Astrocyte (in vitro differentiated cells and primary cell): ENCODE data around the gene SLC38A6. TPM values are rescaled to one million over a fixed set of nuclear protein-coding genes. Genes with fewer than 3 reads are reported as not detected.

Source experiments
- DNase-seq: peaks from one replicate; pipeline ENCODE4 v3.0.0-alpha.2; 2010; ENCODE audit warnings: low read depth
- FAIRE-seq: peaks from 2 replicates; lab custom pipeline; 2011; peaks lifted over from hg19 to GRCh38; lab: Jason Lieb, UNC
- H2AFZ ChIP-seq: 2 replicates; pipeline ENCODE4 v1.6.0; 2012; ENCODE audit warnings: low read depth, low read length, inconsistent platforms
- H3K27ac ChIP-seq: 2 replicates; pipeline ENCODE4 v1.5.1; 2011; ENCODE audit warnings: low read depth, low read length, inconsistent platforms
- H3K27me3 ChIP-seq: 2 replicates; pipeline ENCODE4 v1.6.0; 2011; ENCODE audit warnings: low read length, inconsistent platforms; ENCODE audit not compliant: insufficient read depth
- H3K36me3 ChIP-seq: 2 replicates; pipeline ENCODE4 v1.5.1; 2011; ENCODE audit warnings: low read length, inconsistent platforms; ENCODE audit not compliant: insufficient read depth
- H3K4me1 ChIP-seq: 2 replicates; pipeline ENCODE4 v1.5.1; 2011; ENCODE audit warnings: low read length, inconsistent platforms; ENCODE audit not compliant: insufficient read depth
- H3K4me2 ChIP-seq: 2 replicates; pipeline ENCODE4 v1.6.0; 2012; ENCODE audit warnings: low read length, inconsistent platforms
- H3K4me3 ChIP-seq: 2 replicates; pipeline ENCODE4 v1.5.1; 2011; ENCODE audit warnings: low read depth, mild to moderate bottlenecking, low read length, inconsistent platforms; ENCODE audit not compliant: insufficient read depth
- H3K79me2 ChIP-seq: 2 replicates; pipeline ENCODE4 v1.6.0; 2012; ENCODE audit warnings: mild to moderate bottlenecking, low read length, inconsistent platforms; ENCODE audit not compliant: insufficient read depth
- H3K9ac ChIP-seq: 2 replicates; pipeline ENCODE4 v1.6.0; 2012; ENCODE audit warnings: mild to moderate bottlenecking, low read length, inconsistent platforms
- H3K9me3 ChIP-seq: 2 replicates; pipeline ENCODE4 v1.5.1; 2012; ENCODE audit warnings: low read depth, mild to moderate bottlenecking, low read length, inconsistent platforms; ENCODE audit not compliant: insufficient read depth
- H4K20me1 ChIP-seq: 2 replicates; pipeline ENCODE4 v1.6.0; 2012; ENCODE audit warnings: low read length, inconsistent platforms; ENCODE audit not compliant: insufficient read depth
- H3K27ac Mint-ChIP-seq: one replicate; pipeline ENCODE4 v1.8.0; 2021; ENCODE audit warnings: mild to moderate bottlenecking, mixed read lengths; ENCODE audit not compliant: unreplicated experiment
- H3K27me3 Mint-ChIP-seq: one replicate; pipeline ENCODE4 v1.8.0; 2021; ENCODE audit warnings: low read depth, mixed read lengths; ENCODE audit not compliant: unreplicated experiment
- H3K36me3 Mint-ChIP-seq: one replicate; pipeline ENCODE4 v1.8.0; 2021; ENCODE audit warnings: low read depth, mixed read lengths; ENCODE audit not compliant: unreplicated experiment
- H3K4me1 Mint-ChIP-seq: one replicate; pipeline ENCODE4 v1.8.0; 2021; ENCODE audit warnings: low read depth, mixed read lengths; ENCODE audit not compliant: unreplicated experiment
- H3K4me3 Mint-ChIP-seq: one replicate; pipeline ENCODE4 v1.8.0; 2021; ENCODE audit warnings: mild to moderate bottlenecking, moderate library complexity, mixed read lengths; ENCODE audit not compliant: unreplicated experiment
- H3K9me3 Mint-ChIP-seq: one replicate; pipeline ENCODE4 v1.8.0; 2021; ENCODE audit warnings: mild to moderate bottlenecking, mixed read lengths; ENCODE audit not compliant: unreplicated experiment
- EZH2 ChIP-seq: IDR thresholded peaks from 2 replicates; pipeline ENCODE4 v1.6.1; 2012; ENCODE audit warnings: mild to moderate bottlenecking, low read length, inconsistent platforms; ENCODE audit not compliant: insufficient read depth
- total RNA-seq: library from RNA; stranded (reverse); gene quantifications from 2 replicates; pipeline ENCODE4 v1.2.1, GENCODE V29; 2021
- TF ChIP-seq, protein P1 (sequence below): IDR thresholded peaks from 2 replicates; pipeline ENCODE4 v1.5.1; 2011; ENCODE audit warnings: low read depth, mild to moderate bottlenecking, inconsistent platforms, low read length, moderate library complexity; ENCODE audit not compliant: insufficient read depth

Gene SLC38A6
- total RNA-seq, 1 donor from 2014 or later, result 14.9 TPM

DNA sequence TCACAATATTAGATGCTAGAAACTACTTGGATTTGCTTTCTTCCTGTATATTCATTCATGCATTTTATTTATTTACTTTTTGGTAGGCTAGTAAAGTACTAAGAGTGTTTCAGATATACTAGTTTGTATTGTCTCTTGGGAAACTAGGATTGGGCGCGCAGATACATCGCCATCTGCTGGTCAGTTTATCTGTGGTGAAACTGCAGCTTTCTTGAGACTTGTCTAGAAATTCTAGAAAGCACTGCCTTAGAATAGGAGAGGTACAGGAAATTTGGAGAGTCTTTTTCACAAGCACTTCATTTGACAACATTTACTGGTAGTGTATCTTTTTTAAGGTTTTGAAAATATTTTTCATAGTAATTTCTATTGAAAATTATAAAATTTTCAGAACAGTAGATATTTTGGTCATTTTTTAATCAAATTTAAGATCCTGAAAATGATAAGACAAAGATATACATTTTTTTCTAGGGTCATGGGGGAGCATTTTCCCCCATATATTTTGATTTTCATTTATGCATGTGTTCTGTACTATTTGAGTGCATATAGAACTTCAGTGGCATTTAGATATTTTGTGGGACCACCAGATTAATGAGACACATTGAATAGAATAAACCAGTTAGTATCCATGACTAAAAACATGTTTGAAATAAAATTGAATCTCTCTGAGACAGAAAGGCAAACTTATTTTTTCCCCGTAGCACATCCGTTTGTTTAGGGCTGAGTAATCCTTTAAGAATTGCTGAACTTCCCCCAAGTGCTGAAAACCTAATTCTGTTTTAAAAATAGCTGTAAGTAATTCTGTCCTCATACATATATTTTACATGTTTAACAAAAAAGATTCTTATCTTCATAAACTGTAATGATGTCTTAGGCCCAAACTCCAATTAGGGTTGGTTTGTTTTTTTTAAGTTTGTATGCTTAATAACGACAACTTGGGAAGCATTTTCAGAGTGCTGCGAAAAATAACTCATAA, 44.5 kb downstream of the SLC38A6 start:
- Histone ChIP-seq H3K9me3 (no peaks in the 10 kb centered on the region), H3K27ac (peak overlapping the region; percentile 66), H2AFZ (no peak overlapping the region), H3K36me3 (no peaks in the 10 kb centered on the region), H4K20me1 (no peaks in the 10 kb centered on the region), H3K27me3 (no peaks in the 10 kb centered on the region), H3K4me2 (peak overlapping the region; percentile 80), H3K4me1 (peaks cover 16% of the 10 kb centered on the region), H3K4me3 (peak overlapping the region; percentile 25), H3K9ac (peak overlapping the region; percentile 61), H3K79me2 (no peaks in the 10 kb centered on the region)
- peak; percentile 65 for DNase-seq
- H3K27me3 Mint-ChIP-seq, result no peaks in the 10 kb centered on the region
- no peaks in the 10 kb centered on the region for H3K9me3 Mint-ChIP-seq
- FAIRE-seq, result peak; percentile 56
- peak overlapping the region; percentile 21 for H3K27ac Mint-ChIP-seq
- peaks cover 11% of the 10 kb centered on the region for H3K4me1 Mint-ChIP-seq
- H3K36me3 Mint-ChIP-seq, result peaks cover 2% of the 10 kb centered on the region
- TF ChIP-seq, protein P1, sequence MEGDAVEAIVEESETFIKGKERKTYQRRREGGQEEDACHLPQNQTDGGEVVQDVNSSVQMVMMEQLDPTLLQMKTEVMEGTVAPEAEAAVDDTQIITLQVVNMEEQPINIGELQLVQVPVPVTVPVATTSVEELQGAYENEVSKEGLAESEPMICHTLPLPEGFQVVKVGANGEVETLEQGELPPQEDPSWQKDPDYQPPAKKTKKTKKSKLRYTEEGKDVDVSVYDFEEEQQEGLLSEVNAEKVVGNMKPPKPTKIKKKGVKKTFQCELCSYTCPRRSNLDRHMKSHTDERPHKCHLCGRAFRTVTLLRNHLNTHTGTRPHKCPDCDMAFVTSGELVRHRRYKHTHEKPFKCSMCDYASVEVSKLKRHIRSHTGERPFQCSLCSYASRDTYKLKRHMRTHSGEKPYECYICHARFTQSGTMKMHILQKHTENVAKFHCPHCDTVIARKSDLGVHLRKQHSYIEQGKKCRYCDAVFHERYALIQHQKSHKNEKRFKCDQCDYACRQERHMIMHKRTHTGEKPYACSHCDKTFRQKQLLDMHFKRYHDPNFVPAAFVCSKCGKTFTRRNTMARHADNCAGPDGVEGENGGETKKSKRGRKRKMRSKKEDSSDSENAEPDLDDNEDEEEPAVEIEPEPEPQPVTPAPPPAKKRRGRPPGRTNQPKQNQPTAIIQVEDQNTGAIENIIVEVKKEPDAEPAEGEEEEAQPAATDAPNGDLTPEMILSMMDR, result peak; percentile 96
- TF ChIP-seq EZH2, result no peak
- H3K4me3 Mint-ChIP-seq, result peak overlapping the region; percentile 36

DNA sequence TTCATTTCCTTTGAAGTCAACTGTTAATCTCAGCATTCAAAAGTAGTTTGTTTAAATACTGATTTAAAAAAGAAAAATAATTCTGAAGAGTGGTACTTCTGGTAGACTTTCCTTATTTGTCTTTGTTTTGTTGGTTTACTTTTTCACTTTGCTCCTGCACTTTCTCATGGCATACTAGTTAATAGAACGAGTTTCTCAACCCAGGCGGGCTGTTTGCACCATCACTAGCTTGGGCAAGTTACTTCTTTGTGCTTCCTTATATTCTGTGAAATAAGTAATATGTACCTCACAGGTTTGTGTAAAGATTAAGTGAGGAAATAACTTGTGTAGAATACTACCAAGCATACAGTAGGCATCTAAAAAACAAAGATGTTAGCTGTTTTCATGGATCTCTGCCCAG, 45.5 kb downstream of the SLC38A6 start:
- no peak for FAIRE-seq
- no peaks in the 10 kb centered on the region for H3K79me2 ChIP-seq
- no peak overlapping the region for H2AFZ ChIP-seq
- H3K4me1 ChIP-seq, result peaks cover 16% of the 10 kb centered on the region
- Mint-ChIP-seq H3K9me3 (no peaks in the 10 kb centered on the region), H3K4me1 (peaks cover 11% of the 10 kb centered on the region), H3K27me3 (no peaks in the 10 kb centered on the region), H3K27ac (no peak overlapping the region), H3K36me3 (peaks cover 2% of the 10 kb centered on the region), H3K4me3 (no peak overlapping the region)
- H3K36me3 ChIP-seq, result no peaks in the 10 kb centered on the region
- H3K27me3 ChIP-seq, result no peaks in the 10 kb centered on the region
- H3K9me3 ChIP-seq, result no peaks in the 10 kb centered on the region
- no peak overlapping the region for H3K9ac ChIP-seq
- TF ChIP-seq, protein P1, result no peak
- TF ChIP-seq EZH2, result no peak
- no peak overlapping the region for H3K4me3 ChIP-seq
- no peak overlapping the region for H3K27ac ChIP-seq
- peak overlapping the region; percentile 80 for H3K4me2 ChIP-seq
- no peak for DNase-seq
- H4K20me1 ChIP-seq, result no peaks in the 10 kb centered on the region
